Measurements from ENCODE around the gene HYI. TPM values are rescaled to one million over a fixed set of nuclear protein-coding genes. Genes with fewer than 3 reads are reported as not detected.
A peak's percentile ranks its signal among the peaks of the same experiment; 100 is the strongest.

Gene HYI
- total RNA-seq, 1 experiment from 2014 or later = 42.5 TPM

GRCh38 chr1:43452789-43453441 lies 816 bp downstream of the HYI start:
- Histone ChIP-seq H3K36me3 (replicated peaks; ENCODE audit: control insufficient read depth, insufficient read depth, low read length) (peaks cover 26% of the 10 kb centered on the region), H3K27me3 (ENCODE audit: control insufficient read depth, insufficient read depth, low read length) (no peaks in the 10 kb centered on the region), H3K4me3 (ENCODE audit: insufficient read depth, low read depth, low read length) (peak overlapping the region; percentile 42)
- peak; percentile 89 for DNase-seq

GRCh38 chr1:43451701-43452532 lies 1.8 kb downstream of the HYI start:
- no peak overlapping the region for H3K4me3 ChIP-seq (ENCODE audit: insufficient read depth, low read depth, low read length)

GRCh38 chr1:43451157-43451591 lies 2.6 kb downstream of the HYI start:
- H3K36me3 ChIP-seq (replicated peaks; ENCODE audit: control insufficient read depth, insufficient read depth, low read length) = peaks cover 36% of the 10 kb centered on the region
- H3K27me3 ChIP-seq (ENCODE audit: control insufficient read depth, insufficient read depth, low read length) = no peaks in the 10 kb centered on the region
- H3K4me3 ChIP-seq (ENCODE audit: insufficient read depth, low read depth, low read length) = no peak overlapping the region
- DNase-seq = no peak

More at GRCh38 chr1:43451701-43452532, 1.8 kb downstream of the HYI start:
- Histone ChIP-seq H3K36me3 (replicated peaks; ENCODE audit: control insufficient read depth, insufficient read depth, low read length) (peaks cover 30% of the 10 kb centered on the region), H3K27me3 (ENCODE audit: control insufficient read depth, insufficient read depth, low read length) (no peaks in the 10 kb centered on the region)
- DNase-seq = no peak

GRCh38 chr1:43450251-43450941 lies 3.3 kb downstream of the HYI start:
- H3K27me3 ChIP-seq (ENCODE audit: control insufficient read depth, insufficient read depth, low read length) = no peaks in the 10 kb centered on the region
- no peak for DNase-seq
- H3K36me3 ChIP-seq (replicated peaks; ENCODE audit: control insufficient read depth, insufficient read depth, low read length) = peaks cover 38% of the 10 kb centered on the region
- no peak overlapping the region for H3K4me3 ChIP-seq (ENCODE audit: insufficient read depth, low read depth, low read length)

- Histone ChIP-seq H3K4me3 (ENCODE audit: insufficient read depth, low read depth, low read length) (no peak overlapping the region), H3K27me3 (ENCODE audit: control insufficient read depth, insufficient read depth, low read length) (no peaks in the 10 kb centered on the region), H3K36me3 (replicated peaks; ENCODE audit: control insufficient read depth, insufficient read depth, low read length) (peaks cover 38% of the 10 kb centered on the region)
- no peak for DNase-seq
Measured at GRCh38 chr1:43449708-43450069, 4.0 kb downstream of the HYI start.

- DNase-seq = peak; percentile 5
- no peaks in the 10 kb centered on the region for H3K27me3 ChIP-seq (ENCODE audit: control insufficient read depth, insufficient read depth, low read length)
- H3K36me3 ChIP-seq (replicated peaks; ENCODE audit: control insufficient read depth, insufficient read depth, low read length) = peaks cover 38% of the 10 kb centered on the region
Measured at GRCh38 chr1:43448955-43449707, 4.6 kb downstream of the HYI start.

GRCh38 chr1:43447891-43448708 lies 5.6 kb downstream of the HYI start:
- DNase-seq = no peak
- Histone ChIP-seq H3K27me3 (ENCODE audit: control insufficient read depth, insufficient read depth, low read length) (no peaks in the 10 kb centered on the region), H3K36me3 (replicated peaks; ENCODE audit: control insufficient read depth, insufficient read depth, low read length) (peaks cover 40% of the 10 kb centered on the region), H3K4me3 (ENCODE audit: insufficient read depth, low read depth, low read length) (no peak overlapping the region)

More at GRCh38 chr1:43448955-43449707, 4.6 kb downstream of the HYI start:
- no peak overlapping the region for H3K4me3 ChIP-seq (ENCODE audit: insufficient read depth, low read depth, low read length)

- no peaks in the 10 kb centered on the region for H3K27me3 ChIP-seq (ENCODE audit: control insufficient read depth, insufficient read depth, low read length)
- peaks cover 42% of the 10 kb centered on the region for H3K36me3 ChIP-seq (replicated peaks; ENCODE audit: control insufficient read depth, insufficient read depth, low read length)
- no peak for DNase-seq
- H3K4me3 ChIP-seq (ENCODE audit: insufficient read depth, low read depth, low read length) = no peak overlapping the region
Measured at GRCh38 chr1:43446881-43447835, 6.6 kb downstream of the HYI start.

- no peak for DNase-seq
- Histone ChIP-seq H3K4me3 (ENCODE audit: insufficient read depth, low read depth, low read length) (no peak overlapping the region), H3K36me3 (replicated peaks; ENCODE audit: control insufficient read depth, insufficient read depth, low read length) (peaks cover 37% of the 10 kb centered on the region), H3K27me3 (ENCODE audit: control insufficient read depth, insufficient read depth, low read length) (no peaks in the 10 kb centered on the region)
Measured at GRCh38 chr1:43446388-43446740, 7.4 kb downstream of the HYI start.

- no peak for DNase-seq
- H3K36me3 ChIP-seq (replicated peaks; ENCODE audit: control insufficient read depth, insufficient read depth, low read length) = peaks cover 35% of the 10 kb centered on the region
- no peak overlapping the region for H3K4me3 ChIP-seq (ENCODE audit: insufficient read depth, low read depth, low read length)
- no peaks in the 10 kb centered on the region for H3K27me3 ChIP-seq (ENCODE audit: control insufficient read depth, insufficient read depth, low read length)
Measured at GRCh38 chr1:43445606-43446387, 7.9 kb downstream of the HYI start.

GRCh38 chr1:43444836-43445235 lies 8.9 kb downstream of the HYI start:
- Histone ChIP-seq H3K27me3 (ENCODE audit: control insufficient read depth, insufficient read depth, low read length) (no peaks in the 10 kb centered on the region), H3K36me3 (replicated peaks; ENCODE audit: control insufficient read depth, insufficient read depth, low read length) (peaks cover 33% of the 10 kb centered on the region), H3K4me3 (ENCODE audit: insufficient read depth, low read depth, low read length) (no peak overlapping the region)
- peak; percentile 68 for DNase-seq

- Histone ChIP-seq H3K36me3 (replicated peaks; ENCODE audit: control insufficient read depth, insufficient read depth, low read length) (peaks cover 29% of the 10 kb centered on the region), H3K27me3 (ENCODE audit: control insufficient read depth, insufficient read depth, low read length) (no peaks in the 10 kb centered on the region), H3K4me3 (ENCODE audit: insufficient read depth, low read depth, low read length) (no peak overlapping the region)
- peak; percentile 12 for DNase-seq
Measured at GRCh38 chr1:43444151-43444828, 9.4 kb downstream of the HYI start.
